Urothelium cell line (cell line): ENCODE data around the gene CCNG2.
A peak's percentile ranks its signal among the peaks of the same experiment; 100 is the strongest.

Experiments used
- DNase-seq: peaks from one replicate; pipeline ENCODE4 v3.0.0; 2011; ENCODE audit warnings: low spot score, mixed read lengths
- FAIRE-seq: peaks from 2 replicates; lab custom pipeline; 2011; peaks lifted over from hg19 to GRCh38; lab: Jason Lieb, UNC

The CCNG2 gene

DNA sequence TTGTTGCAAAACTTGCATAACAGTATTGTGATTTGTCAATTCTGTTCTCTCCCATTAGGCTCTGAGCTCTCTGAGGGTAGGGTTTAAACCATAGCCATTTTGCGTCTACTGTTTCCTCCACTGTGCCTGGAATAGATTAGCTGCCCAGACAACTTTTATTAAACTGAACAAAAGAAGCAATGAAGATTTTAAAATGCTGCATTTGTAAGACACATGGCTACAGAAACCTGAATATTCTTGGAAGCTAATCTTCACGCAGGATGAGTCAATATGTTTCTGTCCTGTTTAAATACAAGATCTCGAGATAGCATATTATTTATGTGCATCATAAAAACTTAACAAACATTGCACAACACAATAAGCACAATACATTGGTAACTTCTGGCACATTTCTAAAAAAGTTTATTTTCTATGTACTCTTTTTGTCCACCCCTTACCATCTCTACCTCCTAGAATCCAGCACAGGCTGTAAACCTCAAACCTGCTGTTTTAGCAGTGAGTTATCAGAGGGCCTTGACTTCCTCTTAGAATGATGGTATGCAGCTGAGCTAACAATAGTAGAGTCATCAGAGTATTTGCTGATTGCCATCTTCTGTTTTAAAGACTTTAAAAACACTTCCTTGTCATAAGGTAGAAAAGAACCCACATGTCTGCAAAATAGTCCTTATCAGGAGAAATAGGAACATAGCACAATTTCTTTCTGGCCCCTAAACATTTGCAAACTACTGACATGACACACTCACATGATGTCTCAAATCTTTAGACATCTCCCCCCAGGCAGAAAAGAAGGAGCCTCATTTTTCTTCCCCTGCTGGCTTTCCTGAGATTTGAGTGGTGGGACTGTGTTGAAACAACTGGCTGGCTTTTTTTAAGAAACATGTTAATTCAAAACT, 10.6 kb upstream of the CCNG2 start:
- no peak for FAIRE-seq

DNA sequence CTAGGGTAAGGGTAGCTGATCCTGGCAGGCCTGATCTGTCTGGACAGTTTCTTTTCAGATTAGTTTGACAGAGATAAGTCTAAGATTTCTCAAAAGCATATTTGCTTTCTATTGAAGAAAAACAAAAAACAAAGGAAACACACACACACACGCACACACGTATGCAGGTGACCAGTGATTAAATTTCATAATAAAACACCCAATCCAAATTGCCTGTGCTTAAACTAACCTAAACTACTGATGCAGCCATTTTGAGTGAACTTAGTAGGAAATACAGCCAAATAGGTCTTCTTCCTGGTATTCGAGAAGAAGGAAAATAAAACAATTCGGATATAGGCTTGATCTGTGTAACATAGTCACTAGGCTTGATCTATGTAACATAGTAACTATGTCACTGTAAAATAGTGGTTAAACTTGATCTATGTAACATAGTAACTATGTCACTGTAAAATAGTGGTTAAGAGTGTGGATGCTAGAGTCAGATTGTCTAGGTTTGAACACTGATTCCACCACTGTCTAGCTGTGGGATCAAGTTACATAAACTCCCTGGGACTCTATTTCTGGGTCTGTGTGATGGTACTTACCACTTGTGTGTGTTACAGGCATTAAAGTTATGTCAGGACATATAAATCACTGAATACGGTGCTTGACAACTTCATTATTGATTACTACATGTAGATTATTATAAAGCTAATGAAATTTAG, 9.8 kb upstream of the CCNG2 start:
- DNase-seq (no peak), FAIRE-seq (peak; percentile 59)

More for the DNA sequence above, 10.6 kb upstream of the CCNG2 start:
- DNase-seq = no peak

DNA sequence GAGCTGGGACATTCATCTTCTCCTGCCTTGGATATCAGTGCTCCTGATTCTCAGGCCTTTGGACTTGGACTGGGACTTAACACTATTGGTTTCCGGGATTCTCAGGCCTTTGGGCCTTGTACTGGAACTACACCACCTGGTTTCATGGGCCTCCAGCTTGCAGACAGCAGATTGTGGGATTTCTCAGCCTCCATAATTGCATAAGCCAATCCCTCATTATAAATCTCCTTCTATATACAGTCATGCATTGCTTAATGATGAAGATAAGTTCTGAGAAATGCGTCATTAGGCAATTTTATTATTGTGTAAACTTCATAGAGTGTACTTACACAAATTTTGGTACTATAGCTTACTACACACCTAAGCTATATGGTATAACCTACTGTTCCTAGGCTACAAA, 8.9 kb upstream of the CCNG2 start:
- DNase-seq (no peak), FAIRE-seq (no peak)

DNA sequence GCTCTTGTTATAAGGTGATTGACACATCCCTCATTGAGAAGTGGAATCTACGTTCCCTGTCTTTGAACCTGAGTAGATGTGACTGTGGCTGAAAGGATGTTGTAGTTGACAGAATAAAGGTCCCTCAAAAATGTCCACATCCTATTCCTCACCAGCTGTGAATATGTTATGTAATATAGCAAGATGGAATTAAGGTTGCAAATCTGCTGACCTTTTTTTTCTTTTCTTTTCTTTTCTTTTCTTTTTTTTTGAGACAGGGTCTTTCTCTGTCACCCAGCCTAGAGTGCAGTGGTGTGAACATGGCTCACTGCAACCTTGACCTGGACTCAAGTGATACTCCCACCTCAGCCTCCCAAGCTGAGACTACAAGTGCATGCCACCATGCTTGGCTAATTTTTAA, 7.2 kb upstream of the CCNG2 start:
- DNase-seq = no peak
- no peak for FAIRE-seq

DNA sequence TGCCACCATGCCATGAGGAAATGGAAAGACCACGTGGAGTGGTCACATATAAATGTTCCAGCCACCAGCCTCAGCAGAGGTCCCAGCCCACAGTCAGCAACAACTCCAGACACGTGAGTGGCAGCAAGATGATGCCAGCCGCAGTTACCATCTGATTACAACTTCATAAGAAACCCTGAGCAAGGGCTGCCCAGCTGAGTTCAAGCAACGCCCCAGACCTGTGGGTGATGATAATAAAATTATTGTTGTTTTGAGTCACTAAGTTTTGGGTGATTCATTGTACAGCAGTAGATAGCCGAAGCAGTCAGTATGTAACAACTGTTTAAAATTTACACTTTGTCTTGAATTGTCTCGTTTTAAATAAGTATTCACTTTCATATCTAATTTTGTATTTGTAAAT, 5.8 kb upstream of the CCNG2 start:
- DNase-seq = no peak
- no peak for FAIRE-seq

DNA sequence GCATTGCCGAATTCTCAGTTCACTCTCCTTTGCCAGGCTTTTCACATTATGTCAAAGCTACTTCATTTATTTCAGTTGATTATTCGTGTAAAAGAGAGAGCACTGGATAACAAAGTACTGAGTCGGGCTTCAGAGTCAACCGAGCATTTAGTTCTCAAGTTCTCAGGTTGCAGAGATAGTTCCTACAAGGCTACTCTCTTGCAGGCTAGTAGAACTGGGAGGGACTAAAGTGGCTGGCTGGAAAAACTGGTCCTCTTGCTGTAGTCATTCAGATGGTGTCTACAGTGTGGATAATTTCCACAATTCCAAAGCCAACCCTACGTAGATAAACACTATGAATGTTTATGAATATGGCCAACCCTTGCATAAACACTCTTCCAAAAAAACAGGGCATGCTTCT, 4.6 kb upstream of the CCNG2 start:
- DNase-seq = no peak
- no peak for FAIRE-seq

GRCh38 chr4:77153006-77153405, 4.0 kb upstream of the CCNG2 start:
- no peak for FAIRE-seq
- DNase-seq = no peak

DNA sequence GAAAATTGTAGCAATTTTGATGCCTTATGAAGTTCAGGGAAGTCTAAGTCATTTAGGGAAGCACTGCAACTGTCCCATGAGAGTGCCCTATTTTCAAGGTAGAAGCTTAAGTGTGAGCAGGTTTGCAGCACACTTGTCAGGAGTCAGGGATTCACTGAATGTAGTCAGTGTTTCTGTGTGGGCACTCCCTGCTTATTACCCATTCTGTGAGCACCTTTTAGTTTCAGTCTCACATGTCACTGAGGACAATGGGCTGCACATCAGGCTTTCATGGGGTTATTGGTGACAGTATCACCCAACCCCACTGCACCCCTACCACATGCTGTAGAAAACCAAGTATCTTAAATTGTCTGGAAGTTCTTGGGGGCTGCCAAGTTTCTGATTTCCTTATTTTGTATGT, 2.9 kb upstream of the CCNG2 start:
- FAIRE-seq (no peak), DNase-seq (no peak)

GRCh38 chr4:77154761-77155499, 2.1 kb upstream of the CCNG2 start:
- DNase-seq = no peak
- no peak for FAIRE-seq

DNA sequence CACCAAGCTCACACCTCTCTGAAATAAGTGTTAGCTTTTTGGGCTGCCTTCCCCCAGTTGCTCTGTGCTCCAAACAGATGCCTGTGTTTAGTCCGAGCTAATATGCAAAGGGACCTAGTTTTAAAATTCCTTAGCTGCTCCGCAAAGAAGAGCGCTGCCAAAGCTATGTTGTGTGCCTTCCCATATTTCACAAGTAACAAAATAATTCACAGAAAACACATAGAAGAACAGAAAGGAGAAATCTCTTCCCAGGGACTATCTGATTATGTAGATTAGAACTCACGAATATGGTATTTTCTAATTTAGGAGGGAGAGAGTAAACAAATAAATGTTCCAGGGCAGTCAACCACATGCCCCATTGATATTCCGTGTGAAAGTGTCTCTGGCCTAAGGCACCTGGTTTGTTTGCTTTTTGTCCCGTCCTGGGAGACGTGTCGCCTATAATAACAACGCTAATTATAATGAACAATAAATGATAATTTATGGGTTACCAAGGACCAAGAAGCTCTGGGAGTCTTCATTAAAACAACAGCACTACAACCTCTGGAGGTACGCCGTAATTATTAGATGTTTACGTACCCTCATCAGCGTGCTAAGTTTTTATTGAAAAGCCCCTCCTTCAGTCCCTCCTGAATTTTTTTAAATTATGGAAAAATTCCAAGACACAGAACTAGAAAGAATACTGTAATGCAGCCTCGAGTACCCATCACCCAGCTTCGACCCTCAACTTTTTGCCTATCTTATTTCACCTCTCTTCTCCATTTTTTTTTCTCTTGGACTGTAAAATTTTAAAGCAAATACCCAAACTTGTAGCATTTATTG, 1.2 kb upstream of the CCNG2 start:
- DNase-seq (no peak), FAIRE-seq (no peak)

GRCh38 chr4:77156533-77156911, 485 bp upstream of the CCNG2 start:
- FAIRE-seq (peak; percentile 86), DNase-seq (peak; percentile 98)

DNA sequence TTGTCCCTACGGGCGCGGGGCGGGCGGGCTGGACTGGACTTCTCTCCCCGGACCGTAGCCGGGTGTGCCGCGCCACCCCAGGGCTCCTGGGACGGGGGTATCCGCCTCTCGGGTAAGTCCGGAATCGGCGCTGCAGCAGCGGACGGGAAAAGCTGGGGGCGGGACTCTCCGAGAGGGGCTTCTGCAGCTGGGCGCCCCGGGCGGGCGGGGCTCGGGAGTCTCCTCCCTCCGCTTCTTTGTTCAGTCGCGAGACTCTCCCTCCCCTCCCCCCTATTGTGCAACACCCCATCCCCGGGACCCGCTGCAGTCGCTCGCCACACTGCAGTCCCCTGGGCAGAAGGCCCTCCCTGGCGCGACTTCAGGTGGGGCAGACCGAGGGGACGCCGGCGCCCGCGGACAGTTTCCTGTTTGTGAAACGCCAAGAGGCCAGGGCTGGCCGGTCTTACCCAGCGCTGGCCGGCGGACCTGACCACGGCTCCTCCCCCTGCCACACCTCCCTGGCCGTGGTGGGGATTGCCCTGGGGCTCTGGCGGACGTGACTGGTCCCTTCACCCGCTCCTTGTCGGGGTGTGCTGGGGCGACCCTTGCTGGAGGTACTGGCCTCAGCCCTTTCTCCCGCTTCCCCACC, 966 bp downstream of the CCNG2 start:
- DNase-seq = peak; percentile 92
- FAIRE-seq = no peak

DNA sequence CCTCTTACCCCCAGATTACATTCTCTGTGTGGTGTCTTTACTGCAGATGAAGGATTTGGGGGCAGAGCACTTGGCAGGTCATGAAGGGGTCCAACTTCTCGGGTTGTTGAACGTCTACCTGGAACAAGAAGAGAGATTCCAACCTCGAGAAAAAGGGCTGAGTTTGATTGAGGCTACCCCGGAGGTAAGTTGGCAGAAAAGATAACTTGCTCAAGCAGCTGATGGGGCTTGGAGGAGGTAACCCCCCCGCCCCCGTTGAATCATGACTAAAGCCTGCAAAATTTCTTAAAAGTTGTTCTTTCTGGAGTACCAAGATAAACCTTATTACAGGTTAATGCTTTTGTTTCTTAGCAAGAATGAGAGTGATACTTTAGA, 1.5 kb downstream of the CCNG2 start:
- DNase-seq (no peak), FAIRE-seq (no peak)

DNA sequence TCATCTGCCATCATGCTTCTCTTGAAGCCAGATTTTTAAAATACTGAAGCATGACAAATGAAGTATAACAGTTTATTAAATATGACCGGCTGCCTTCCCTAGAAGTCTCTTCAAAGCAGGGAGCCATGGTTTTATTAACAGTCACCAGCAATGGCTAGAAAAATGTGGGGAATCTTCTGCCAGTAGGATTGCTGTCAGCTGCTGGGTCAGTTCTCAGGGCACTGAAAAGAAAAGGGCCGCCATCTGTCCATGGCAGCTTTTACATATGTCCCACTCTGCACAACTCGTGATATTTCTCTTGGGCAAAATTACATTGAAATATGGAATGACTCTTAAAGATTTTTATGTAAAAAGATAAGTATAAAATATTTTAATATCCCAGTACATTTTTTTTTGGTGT, 2.8 kb downstream of the CCNG2 start:
- DNase-seq = no peak
- FAIRE-seq = no peak

DNA sequence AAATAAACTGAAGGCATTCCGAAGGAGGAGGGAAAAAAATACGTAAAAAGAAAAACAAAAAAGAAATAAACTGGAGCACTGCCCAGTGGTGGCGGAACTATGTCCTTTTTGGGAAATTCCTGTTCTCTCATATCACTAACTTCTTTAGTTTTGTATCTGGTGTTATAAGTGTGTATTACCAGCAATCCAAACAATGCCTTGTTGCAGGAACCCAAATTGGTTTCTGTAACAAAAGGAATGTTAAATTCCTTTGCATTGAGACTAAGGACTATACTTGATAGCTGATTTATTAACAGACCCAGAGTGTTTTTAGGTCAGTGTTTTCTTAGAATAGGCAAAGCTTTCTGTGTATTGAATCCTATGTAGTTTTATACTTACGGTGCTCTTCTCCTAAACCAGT, 6.6 kb downstream of the CCNG2 start:
- FAIRE-seq = no peak

GRCh38 chr4:77167173-77167572, 10.2 kb downstream of the CCNG2 start:
- no peak for DNase-seq
- peak; percentile 58 for FAIRE-seq

More for the DNA sequence above, 6.6 kb downstream of the CCNG2 start:
- no peak for DNase-seq

- FAIRE-seq (no peak), DNase-seq (no peak)
Observed at GRCh38 chr4:77167866-77168265, 10.9 kb downstream of the CCNG2 start.

GRCh38 chr4:77169481-77169880, 12.5 kb downstream of the CCNG2 start:
- DNase-seq = no peak
- no peak for FAIRE-seq

DNA sequence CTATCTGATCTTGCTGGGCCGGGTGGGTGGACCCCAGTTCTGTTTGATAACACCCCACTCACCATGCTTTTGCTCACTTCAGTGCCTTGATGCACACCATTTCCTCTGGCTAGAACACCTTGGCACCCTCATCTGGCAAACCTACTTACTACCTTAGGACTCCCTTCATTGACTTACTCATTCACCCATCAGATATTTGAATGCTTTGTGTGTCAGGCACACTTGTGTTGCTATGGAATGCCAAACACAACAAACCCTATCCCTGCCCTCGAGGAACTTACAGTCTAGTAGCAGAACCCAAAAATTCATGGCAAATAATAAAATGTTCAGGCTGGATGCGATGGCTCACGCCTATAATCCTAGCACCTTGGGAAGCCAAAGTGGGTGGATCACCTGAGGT, 13.9 kb downstream of the CCNG2 start:
- FAIRE-seq = no peak

DNA sequence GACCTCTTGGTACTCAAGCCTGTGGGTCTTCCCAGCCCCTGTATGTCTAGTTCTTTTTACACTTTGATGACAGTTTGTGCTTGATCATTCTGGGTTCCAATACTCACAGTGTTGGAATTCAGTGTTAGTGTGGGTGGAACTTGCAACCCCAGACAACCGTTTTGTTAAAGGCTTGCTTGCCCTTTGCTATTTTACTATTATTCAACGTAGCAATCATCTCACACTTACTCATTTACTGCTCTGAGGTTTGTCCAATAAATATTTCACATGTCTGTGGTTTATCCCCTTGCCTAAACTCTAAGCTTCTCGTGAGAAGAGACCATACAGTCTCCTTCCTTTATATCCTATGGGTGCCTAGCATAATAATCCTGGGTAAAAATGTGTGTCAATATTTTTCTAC, 15.3 kb downstream of the CCNG2 start:
- no peak for FAIRE-seq

More for the DNA sequence above, 13.9 kb downstream of the CCNG2 start:
- DNase-seq = no peak

More for the DNA sequence above, 15.3 kb downstream of the CCNG2 start:
- peak; percentile 62 for DNase-seq
